Fibroblast of lung (primary cell): Measurements from ENCODE around the gene C22orf23. TPM values are rescaled to one million over a fixed set of nuclear protein-coding genes. Genes with fewer than 3 reads are reported as not detected.

Source experiments
- DNase-seq, 2 donors: peaks; one replicate each; pipeline versions ENCODE4 v3.0.0 to v3.0.0-alpha.2; 2010; ENCODE audit warnings: low read depth in 2 of 2
- H2AFZ ChIP-seq: 2 replicates; pipeline ENCODE4 v1.5.1; 2012; ENCODE audit warnings: low read length, control low read depth, inconsistent platforms
- H3K27ac ChIP-seq: 2 replicates; pipeline ENCODE4 v1.5.1; 2011; ENCODE audit warnings: low read length, control low read depth; ENCODE audit not compliant: insufficient read depth
- H3K27me3 ChIP-seq: 2 replicates; pipeline ENCODE4 v1.5.1; 2011; ENCODE audit warnings: mild to moderate bottlenecking, low read length; ENCODE audit not compliant: control insufficient read depth, insufficient read depth
- H3K36me3 ChIP-seq: 2 replicates; pipeline ENCODE4 v1.5.1; 2011; ENCODE audit warnings: low read length; ENCODE audit not compliant: control insufficient read depth, insufficient read depth
- H3K4me1 ChIP-seq: 2 replicates; pipeline ENCODE4 v1.5.1; 2011; ENCODE audit warnings: low read length; ENCODE audit not compliant: control insufficient read depth, insufficient read depth; ENCODE audit errors: extremely low read depth
- H3K4me2 ChIP-seq: 2 replicates; pipeline ENCODE4 v1.5.1; 2011; ENCODE audit warnings: low read length, control low read depth; ENCODE audit not compliant: insufficient read depth; ENCODE audit errors: extremely low read depth
- H3K4me3 ChIP-seq, 4 experiments: fragments of 200-600 bp in 1 of 4; sonication (generic) in 1 of 4; replicated peaks in 1 of 4; 2 replicates each; pipeline ENCODE4 v1.5.1; 2011 to 2016; ENCODE audit warnings: low read length in 4 of 4, low read depth in 3 of 4, mild to moderate bottlenecking in 3 of 4, control low read depth in 2 of 4, inconsistent platforms in 1 of 4, mixed read lengths in 1 of 4; ENCODE audit not compliant: insufficient read depth in 1 of 4; ENCODE audit errors: control extremely low read depth in 1 of 4
- H3K79me2 ChIP-seq: 2 replicates; pipeline ENCODE4 v1.5.1; 2012; ENCODE audit warnings: mild to moderate bottlenecking, low read length, inconsistent platforms; ENCODE audit not compliant: control insufficient read depth, insufficient read depth
- H3K9ac ChIP-seq: 2 replicates; pipeline ENCODE4 v1.5.1; 2011; ENCODE audit warnings: mild to moderate bottlenecking, low read length, control low read depth; ENCODE audit not compliant: insufficient read depth
- H3K9me3 ChIP-seq: 2 replicates; pipeline ENCODE4 v1.5.1; 2012; ENCODE audit warnings: low read depth, low read length; ENCODE audit not compliant: control insufficient read depth, insufficient read depth
- H4K20me1 ChIP-seq: 2 replicates; pipeline ENCODE4 v1.5.1; 2011; ENCODE audit warnings: low read length; ENCODE audit not compliant: control insufficient read depth, insufficient read depth; ENCODE audit errors: extremely low read depth
- CTCF ChIP-seq, 2 donors: IDR thresholded peaks in 1 of 2; conservative IDR thresholded peaks in 1 of 2; 1 replicate in 1 of 2; 2 replicates in 1 of 2; pipeline ENCODE4 v1.5.1; 2011 to 2012; ENCODE audit warnings: low read length in 2 of 2, control low read depth in 1 of 2, inconsistent platforms in 1 of 2, low read depth in 1 of 2, mild to moderate bottlenecking in 1 of 2
- EZH2 ChIP-seq: IDR thresholded peaks from 2 replicates; pipeline ENCODE4 v1.5.1; 2012; ENCODE audit warnings: low read length, control low read depth, mild to moderate bottlenecking; ENCODE audit errors: missing control alignments
- polyA plus RNA-seq, 2 donors: library from polyadenylated mRNA; depleted of rRNA in 1 of 2; stranded (reverse) in 1 of 2; unstranded in 1 of 2; fragments of >200 nt; gene quantifications; 2 replicates each; pipeline ENCODE4 v1.2.1, GENCODE V29; 2011 to 2012; ENCODE audit warnings: missing spikeins in 1 of 2
- total RNA-seq: library from RNA; depleted of rRNA; stranded (reverse); fragments of >200 nt; gene quantifications from 2 replicates; pipeline ENCODE4 v1.2.1, GENCODE V29; 2014

C22orf23 gene
- total and polyA plus RNA-seq, 2 donors (not counting 1 experiment from before 2014, with no cell fraction given): 0.17 to 0.37 TPM

GRCh38 chr22:37989146-37990045 lies 36.0 kb upstream of the C22orf23 start:
- Histone ChIP-seq H3K9ac (no peak overlapping the region), H4K20me1 (no peaks in the 10 kb centered on the region), H3K27me3 (no peaks in the 10 kb centered on the region), H3K36me3 (no peaks in the 10 kb centered on the region), H3K27ac (no peak overlapping the region), H3K4me1 (no peaks in the 10 kb centered on the region), H3K9me3 (no peaks in the 10 kb centered on the region), H3K4me3 (no peak overlapping the region), H2AFZ (no peak overlapping the region), H3K4me2 (no peak overlapping the region), H3K79me2 (no peaks in the 10 kb centered on the region)
- no peak for TF ChIP-seq CTCF (conservative IDR thresholded peaks at IDR 0.05 in 1 of 2, IDR thresholded peaks at IDR 0.05 in 1 of 2; ENCODE audit: low read depth in 1 of 2, low read length in 2 of 2)
- no peak for TF ChIP-seq EZH2
- DNase-seq: no peak

GRCh38 chr22:37986371-37986770 lies 33.0 kb upstream of the C22orf23 start:
- H3K27me3 ChIP-seq: no peaks in the 10 kb centered on the region
- no peak for DNase-seq
- H3K9ac ChIP-seq: no peak overlapping the region
- TF ChIP-seq EZH2: no peak
- TF ChIP-seq CTCF (conservative IDR thresholded peaks at IDR 0.05 in 1 of 2, IDR thresholded peaks at IDR 0.05 in 1 of 2; ENCODE audit: low read depth in 1 of 2, low read length in 2 of 2): no peak
- H3K36me3 ChIP-seq: no peaks in the 10 kb centered on the region
- no peaks in the 10 kb centered on the region for H4K20me1 ChIP-seq
- H3K4me3 ChIP-seq: no peak overlapping the region
- no peaks in the 10 kb centered on the region for H3K4me1 ChIP-seq
- no peak overlapping the region for H3K27ac ChIP-seq
- H2AFZ ChIP-seq: no peak overlapping the region
- no peaks in the 10 kb centered on the region for H3K79me2 ChIP-seq
- H3K9me3 ChIP-seq: no peaks in the 10 kb centered on the region
- no peak overlapping the region for H3K4me2 ChIP-seq

GRCh38 chr22:37985751-37986281 lies 32.4 kb upstream of the C22orf23 start:
- Histone ChIP-seq H3K9me3 (no peaks in the 10 kb centered on the region), H3K4me2 (no peak overlapping the region), H3K36me3 (no peaks in the 10 kb centered on the region), H3K27me3 (no peaks in the 10 kb centered on the region), H3K4me3 (no peak overlapping the region), H3K9ac (no peak overlapping the region), H4K20me1 (no peaks in the 10 kb centered on the region), H3K79me2 (no peaks in the 10 kb centered on the region), H3K4me1 (no peaks in the 10 kb centered on the region), H3K27ac (no peak overlapping the region), H2AFZ (no peak overlapping the region)
- no peak for DNase-seq
- TF ChIP-seq CTCF (conservative IDR thresholded peaks at IDR 0.05 in 1 of 2, IDR thresholded peaks at IDR 0.05 in 1 of 2; ENCODE audit: low read depth in 1 of 2, low read length in 2 of 2) (no peak), EZH2 (no peak)
